Measurements from ENCODE around the gene TBC1D9B.

TBC1D9B gene

DNA sequence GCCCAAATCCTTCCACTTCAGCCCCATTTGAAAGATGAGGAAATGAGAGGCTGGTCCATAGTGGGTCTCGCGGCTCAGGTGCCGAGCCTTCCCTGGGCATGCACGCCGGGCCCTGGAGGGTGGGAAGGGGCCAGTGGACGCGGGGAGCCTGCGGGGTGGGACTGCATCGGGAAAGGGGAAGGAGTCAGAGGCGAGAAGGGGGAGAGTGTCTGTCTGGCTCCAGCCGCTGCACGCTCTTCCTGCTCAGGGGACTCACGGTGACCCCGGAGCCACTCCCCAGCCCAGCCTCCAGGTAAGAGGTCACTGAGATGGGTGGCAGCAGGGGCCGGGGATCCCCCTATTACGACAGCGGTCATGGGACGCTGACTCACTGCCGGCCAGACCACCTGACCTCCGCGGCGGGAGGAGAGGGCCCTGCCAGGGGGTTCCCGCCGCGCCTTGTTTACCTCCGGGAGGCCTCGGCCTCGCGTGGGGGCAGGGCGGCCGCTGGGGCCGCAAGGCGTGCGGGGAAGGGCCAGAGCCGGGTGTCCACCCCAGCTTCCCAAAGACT, 88.9 kb downstream of the TBC1D9B start:
- peak overlapping the region; percentile 33 for H3K4me3 ChIP-seq (ENCODE audit: low read depth, low read length)
- DNase-seq: peak; percentile 89
- in situ Hi-C loops (cut with HindIII; ENCODE audit: low pct_ligation_motif_present, low sequenced_read_pairs): no loop called here
- peaks cover 15% of the 10 kb centered on the region for H3K36me3 ChIP-seq (replicated peaks)
- H3K27ac ChIP-seq: peak overlapping the region; percentile 88
- TF ChIP-seq, protein P1, sequence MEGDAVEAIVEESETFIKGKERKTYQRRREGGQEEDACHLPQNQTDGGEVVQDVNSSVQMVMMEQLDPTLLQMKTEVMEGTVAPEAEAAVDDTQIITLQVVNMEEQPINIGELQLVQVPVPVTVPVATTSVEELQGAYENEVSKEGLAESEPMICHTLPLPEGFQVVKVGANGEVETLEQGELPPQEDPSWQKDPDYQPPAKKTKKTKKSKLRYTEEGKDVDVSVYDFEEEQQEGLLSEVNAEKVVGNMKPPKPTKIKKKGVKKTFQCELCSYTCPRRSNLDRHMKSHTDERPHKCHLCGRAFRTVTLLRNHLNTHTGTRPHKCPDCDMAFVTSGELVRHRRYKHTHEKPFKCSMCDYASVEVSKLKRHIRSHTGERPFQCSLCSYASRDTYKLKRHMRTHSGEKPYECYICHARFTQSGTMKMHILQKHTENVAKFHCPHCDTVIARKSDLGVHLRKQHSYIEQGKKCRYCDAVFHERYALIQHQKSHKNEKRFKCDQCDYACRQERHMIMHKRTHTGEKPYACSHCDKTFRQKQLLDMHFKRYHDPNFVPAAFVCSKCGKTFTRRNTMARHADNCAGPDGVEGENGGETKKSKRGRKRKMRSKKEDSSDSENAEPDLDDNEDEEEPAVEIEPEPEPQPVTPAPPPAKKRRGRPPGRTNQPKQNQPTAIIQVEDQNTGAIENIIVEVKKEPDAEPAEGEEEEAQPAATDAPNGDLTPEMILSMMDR (IDR thresholded peaks at IDR 0.05; ENCODE audit: low read depth, low read length, missing control alignments): no peak
- H3K27me3 ChIP-seq (replicated peaks): no peaks in the 10 kb centered on the region

DNA sequence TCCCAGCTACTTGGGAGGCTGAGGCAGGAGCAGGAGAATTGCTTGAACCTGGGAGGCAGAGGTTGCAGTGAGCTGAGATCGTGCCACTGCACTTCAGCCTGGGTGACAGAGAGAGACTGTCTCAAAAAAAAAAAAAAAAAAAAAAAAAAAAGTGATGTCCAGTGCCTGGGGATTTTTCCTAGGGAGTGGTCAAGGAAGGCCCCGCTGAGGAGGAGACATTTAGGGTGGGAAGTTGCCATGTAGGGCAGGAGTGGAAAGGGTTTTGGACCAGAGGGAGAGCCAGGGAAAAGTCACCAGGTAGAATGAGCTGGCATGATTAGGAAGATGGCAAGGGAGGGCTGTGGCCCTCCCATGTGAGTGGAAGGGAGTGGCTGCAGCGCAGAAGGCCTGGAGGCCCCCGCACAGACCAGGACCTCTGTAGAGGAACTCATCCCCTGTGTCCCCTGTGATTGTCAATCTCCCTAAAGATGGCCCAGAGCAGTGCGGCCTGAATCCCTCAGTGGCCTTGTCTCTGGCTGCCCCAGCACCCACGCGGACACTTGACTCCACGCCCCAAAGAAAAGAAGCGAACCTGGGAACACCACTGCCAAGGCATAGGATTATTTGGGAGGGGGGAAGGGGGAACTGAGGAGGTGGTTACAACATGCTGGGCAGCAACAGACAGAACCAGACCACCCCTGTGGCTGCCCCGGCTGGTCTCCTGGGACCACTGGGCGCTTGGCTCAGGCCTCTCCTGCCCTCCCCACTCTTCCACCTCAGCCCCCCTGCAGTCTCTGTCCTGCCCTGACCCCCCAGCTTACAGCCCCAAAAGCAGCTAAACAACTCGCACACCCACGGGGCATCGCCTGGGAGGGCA, 89.6 kb downstream of the TBC1D9B start:
- H3K27me3 ChIP-seq (replicated peaks): no peaks in the 10 kb centered on the region
- DNase-seq: no peak
- peaks cover 10% of the 10 kb centered on the region for H3K36me3 ChIP-seq (replicated peaks)
- in situ Hi-C loops (cut with HindIII; ENCODE audit: low pct_ligation_motif_present, low sequenced_read_pairs): no loop called here
- peak overlapping the region; percentile 88 for H3K27ac ChIP-seq
- no peak overlapping the region for H3K4me3 ChIP-seq (ENCODE audit: low read depth, low read length)
- TF ChIP-seq, protein P1 (IDR thresholded peaks at IDR 0.05; ENCODE audit: low read depth, low read length, missing control alignments): no peak

DNA sequence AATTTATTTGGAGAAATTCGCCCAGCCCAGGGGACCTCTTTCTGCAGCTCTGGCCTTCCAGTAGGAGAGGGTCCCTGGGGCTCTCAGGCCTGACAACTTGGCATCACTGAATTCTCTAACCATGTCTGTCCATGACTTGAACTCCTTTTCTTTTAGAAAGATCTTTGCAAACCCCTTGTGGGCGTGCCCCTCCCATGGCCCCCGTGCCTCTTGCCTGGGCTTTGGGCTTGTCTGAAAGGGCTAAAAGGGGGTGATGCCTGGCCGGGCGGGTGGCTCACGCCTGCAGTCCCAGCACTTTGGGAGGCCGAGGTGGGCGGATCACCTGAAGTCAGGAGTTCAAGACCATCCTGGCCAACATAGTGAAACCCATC, 90.2 kb downstream of the TBC1D9B start:
- DNase-seq: no peak
- peak overlapping the region; percentile 45 for H3K4me3 ChIP-seq (ENCODE audit: low read depth, low read length)
- peaks cover 3% of the 10 kb centered on the region for H3K36me3 ChIP-seq (replicated peaks)
- H3K27ac ChIP-seq: no peak overlapping the region
- TF ChIP-seq, protein P1 (IDR thresholded peaks at IDR 0.05; ENCODE audit: low read depth, low read length, missing control alignments): no peak
- no peaks in the 10 kb centered on the region for H3K27me3 ChIP-seq (replicated peaks)
- in situ Hi-C loops (cut with HindIII; ENCODE audit: low pct_ligation_motif_present, low sequenced_read_pairs): no loop called here

DNA sequence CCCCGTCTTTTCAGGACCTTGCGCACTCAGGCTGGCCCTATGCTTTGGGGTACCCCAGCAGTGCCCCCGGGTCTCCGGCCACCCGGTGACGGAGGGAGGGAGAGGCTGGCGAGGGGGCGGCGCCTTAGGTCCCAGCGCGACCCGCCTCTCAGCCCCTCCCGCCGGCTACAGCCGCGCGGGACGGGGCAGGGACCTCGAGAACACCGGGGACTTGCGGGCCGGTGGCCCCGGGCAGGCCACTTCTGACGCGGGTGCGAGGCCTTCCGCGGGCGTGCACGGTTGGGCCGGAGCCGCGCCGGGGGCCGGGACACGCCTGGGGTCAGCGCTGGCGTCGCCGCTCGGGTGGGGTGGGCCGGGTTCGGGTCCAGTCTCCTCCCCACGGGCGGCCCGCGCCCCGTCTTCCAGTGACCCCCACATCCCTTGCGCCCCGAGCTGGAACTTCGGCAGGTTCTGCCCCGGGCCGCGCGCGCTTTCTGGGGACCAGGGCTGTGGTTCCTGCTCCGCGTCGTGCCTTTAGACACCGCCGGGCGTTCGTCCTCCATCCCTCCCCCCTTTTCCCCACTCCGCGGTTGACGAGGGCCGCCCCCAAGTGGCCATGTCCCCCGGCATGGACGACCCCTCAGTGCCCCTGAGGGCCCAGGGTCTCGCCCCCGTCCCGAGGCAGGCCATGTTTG, 90.8 kb downstream of the TBC1D9B start:
- TF ChIP-seq, protein P1 (IDR thresholded peaks at IDR 0.05; ENCODE audit: low read depth, low read length, missing control alignments): no peak
- DNase-seq: no peak
- H3K36me3 ChIP-seq (replicated peaks): peaks cover 2% of the 10 kb centered on the region
- in situ Hi-C loops (cut with HindIII; ENCODE audit: low pct_ligation_motif_present, low sequenced_read_pairs): no loop called here
- no peak overlapping the region for H3K27ac ChIP-seq
- no peaks in the 10 kb centered on the region for H3K27me3 ChIP-seq (replicated peaks)
- peak overlapping the region; percentile 45 for H3K4me3 ChIP-seq (ENCODE audit: low read depth, low read length)

DNA sequence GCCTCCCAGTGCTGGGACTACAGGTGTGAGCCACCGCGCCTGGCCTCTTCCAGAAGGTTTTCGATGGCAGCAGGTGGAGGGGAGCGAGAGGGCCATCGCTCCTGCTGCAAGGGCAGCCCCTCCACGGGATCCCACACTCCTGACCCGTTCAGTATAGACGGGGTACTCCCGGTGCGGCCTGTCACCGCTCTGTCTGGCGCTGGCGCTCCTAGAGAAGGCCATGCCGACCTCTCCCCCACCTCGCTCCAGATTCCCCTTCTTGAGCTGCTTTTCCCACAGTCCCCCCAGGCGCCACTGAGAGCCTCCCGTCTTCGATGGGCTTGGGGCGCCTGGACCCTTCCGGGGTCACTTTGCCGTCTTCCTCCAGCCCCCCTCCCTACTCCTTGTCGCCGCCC, 91.3 kb downstream of the TBC1D9B start:
- no peak overlapping the region for H3K27ac ChIP-seq
- in situ Hi-C loops (cut with HindIII; ENCODE audit: low pct_ligation_motif_present, low sequenced_read_pairs): no loop called here
- H3K27me3 ChIP-seq (replicated peaks): no peaks in the 10 kb centered on the region
- peak overlapping the region; percentile 45 for H3K4me3 ChIP-seq (ENCODE audit: low read depth, low read length)
- no peak for DNase-seq
- TF ChIP-seq, protein P1 (IDR thresholded peaks at IDR 0.05; ENCODE audit: low read depth, low read length, missing control alignments): no peak
- peaks cover 5% of the 10 kb centered on the region for H3K36me3 ChIP-seq (replicated peaks)

All from brain microvascular endothelial cell (primary cell).